Keratinocyte (primary cell): ENCODE results near the gene ARMH2. TPM values are rescaled to one million over a fixed set of nuclear protein-coding genes. Genes with fewer than 3 reads are reported as not detected.

Experiments
- DNase-seq: peaks from one replicate; pipeline ENCODE4 v3.0.0-alpha.2; 2011; ENCODE audit warnings: low read depth, missing footprints, low spot score
- FAIRE-seq: peaks from 2 replicates; lab custom pipeline; 2011; peaks lifted over from hg19 to GRCh38; lab: Jason Lieb, UNC
- H2AFZ ChIP-seq: 2 replicates; pipeline ENCODE4 v1.6.0; 2012; ENCODE audit warnings: low read length, control low read depth, inconsistent platforms; ENCODE audit not compliant: control insufficient read depth
- H3K27ac ChIP-seq: 2 replicates; pipeline ENCODE4 v1.5.1; 2011; ENCODE audit warnings: low read length; ENCODE audit not compliant: control insufficient read depth, insufficient read depth
- H3K27me3 ChIP-seq: 3 replicates; pipeline ENCODE4 v1.6.0; 2011; ENCODE audit warnings: low read length; ENCODE audit not compliant: control insufficient read depth, insufficient read depth; ENCODE audit errors: extremely low read depth
- H3K36me3 ChIP-seq, 2 experiments: 2 replicates in 1 of 2; 3 replicates in 1 of 2; pipeline ENCODE4 v1.5.1; 2011; ENCODE audit warnings: low read length in 2 of 2, mild to moderate bottlenecking in 1 of 2; ENCODE audit not compliant: control insufficient read depth in 2 of 2, insufficient read depth in 2 of 2; ENCODE audit errors: extremely low read depth in 1 of 2
- H3K4me1 ChIP-seq: 3 replicates; pipeline ENCODE4 v1.5.1; 2011; ENCODE audit warnings: low read length; ENCODE audit not compliant: control insufficient read depth, insufficient read depth; ENCODE audit errors: extremely low read depth
- H3K4me2 ChIP-seq: 3 replicates; pipeline ENCODE4 v1.6.0; 2011; ENCODE audit warnings: low read depth, low read length; ENCODE audit not compliant: control insufficient read depth, insufficient read depth; ENCODE audit errors: extremely low read depth
- H3K4me3 ChIP-seq, 3 experiments: fragments of 200-600 bp in 1 of 3; sonication (generic) in 1 of 3; 2 replicates in 2 of 3; 3 replicates in 1 of 3; pipeline ENCODE4 v1.5.1; 2011 to 2016; ENCODE audit warnings: low read length in 3 of 3, mild to moderate bottlenecking in 3 of 3, control low read depth in 2 of 3, inconsistent platforms in 1 of 3, low read depth in 1 of 3, mixed read lengths in 1 of 3, mixed run types in 1 of 3, moderate library complexity in 1 of 3; ENCODE audit not compliant: control insufficient read depth in 2 of 3, insufficient read depth in 2 of 3; ENCODE audit errors: extremely low read depth in 1 of 3
- H3K79me2 ChIP-seq: 2 replicates; pipeline ENCODE4 v1.6.0; 2012; ENCODE audit warnings: low read length; ENCODE audit not compliant: control insufficient read depth, insufficient read depth
- H3K9ac ChIP-seq: 3 replicates; pipeline ENCODE4 v1.6.0; 2011; ENCODE audit warnings: low read length; ENCODE audit not compliant: control insufficient read depth, insufficient read depth; ENCODE audit errors: extremely low read depth
- H3K9me1 ChIP-seq: 3 replicates; pipeline ENCODE4 v1.6.0; 2011; ENCODE audit warnings: low read length; ENCODE audit not compliant: control insufficient read depth, insufficient read depth; ENCODE audit errors: extremely low read depth
- H3K9me3 ChIP-seq: 2 replicates; pipeline ENCODE4 v1.5.1; 2012; ENCODE audit warnings: low read depth, low read length; ENCODE audit not compliant: control insufficient read depth
- H4K20me1 ChIP-seq: 3 replicates; pipeline ENCODE4 v1.6.0; 2011; ENCODE audit warnings: low read length; ENCODE audit not compliant: control insufficient read depth, insufficient read depth; ENCODE audit errors: extremely low read depth
- CTCF ChIP-seq, 3 experiments: IDR thresholded peaks in 1 of 3; conservative IDR thresholded peaks in 1 of 3; optimal IDR thresholded peaks in 1 of 3; 2 replicates in 2 of 3; 3 replicates in 1 of 3; pipeline versions ENCODE3 to v1.5.1; 2011; ENCODE audit warnings: low read length in 3 of 3, mild to moderate bottlenecking in 3 of 3, moderate library complexity in 2 of 3, control low read depth in 1 of 3, inconsistent platforms in 1 of 3; ENCODE audit not compliant: insufficient read depth in 2 of 3; ENCODE audit errors: extremely low read depth in 1 of 3
- EZH2 ChIP-seq: IDR thresholded peaks from one replicate; pipeline ENCODE4 v1.6.1; 2012; ENCODE audit warnings: inconsistent platforms, mild to moderate bottlenecking, low read length, moderate library complexity
- dilution Hi-C: fragments of 300-500 bp; cut with MboI; formaldehyde crosslinking; loops from one replicate; pipeline ENCODE4 v1.7.0; 2020; ENCODE audit warnings: low sequenced_read_pairs; ENCODE audit not compliant: extremely low pct_ligation_motif_present
- polyA plus RNA-seq, 5 experiments: library from polyadenylated mRNA; depleted of rRNA in 3 of 5; stranded (reverse) in 3 of 5; stranded (forward) in 1 of 5; unstranded in 1 of 5; fragments of >200 nt; gene quantifications; 1 replicate in 1 of 5; 2 replicates in 3 of 5; 3 replicates in 1 of 5; pipeline versions ENCODE4 v1.2.1 to v1.2.3, GENCODE V29; 2011 to 2012; ENCODE audit warnings: missing spikeins in 2 of 5, low read depth in 1 of 5, low replicate concordance in 1 of 5

ARMH2 gene
- polyA plus RNA-seq, 1 donor (not counting 4 experiments of a cell fraction or from before 2014, with no cell fraction given) = not detected

DNA sequence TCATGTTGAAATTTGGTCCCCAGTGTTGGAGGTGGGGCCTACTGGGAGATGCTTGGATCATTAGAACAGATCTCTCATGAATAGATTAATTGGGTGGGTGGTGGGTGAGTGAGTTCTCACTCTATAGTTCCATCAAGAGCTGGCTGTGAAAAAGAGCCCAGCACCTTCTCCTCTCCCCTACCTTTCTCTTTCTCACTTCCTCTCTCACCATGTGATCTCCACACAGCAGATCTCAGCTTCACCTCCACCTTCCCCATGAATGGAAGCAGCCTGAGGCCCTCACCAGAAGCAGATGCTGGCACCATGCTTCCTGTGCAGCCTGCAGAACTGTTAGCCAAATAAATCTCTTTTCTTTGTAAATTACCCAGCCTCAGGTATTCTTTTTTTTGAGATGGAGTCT lies 36.9 kb downstream of the ARMH2 start:
- no peak overlapping the region for H3K9ac ChIP-seq
- H3K36me3 ChIP-seq = no peaks in the 10 kb centered on the region
- DNase-seq = no peak
- TF ChIP-seq EZH2 (no peak), CTCF (optimal IDR thresholded peaks at IDR 0.05 in 1 of 3, IDR thresholded peaks at IDR 0.05 in 1 of 3, conservative IDR thresholded peaks at IDR 0.05 in 1 of 3; ENCODE audit: extremely low read depth in 1 of 3, insufficient read depth in 2 of 3, low read length in 3 of 3) (no peak)
- no peaks in the 10 kb centered on the region for H3K79me2 ChIP-seq
- H3K9me1 ChIP-seq = no peaks in the 10 kb centered on the region
- no peak overlapping the region for H3K4me3 ChIP-seq
- H3K27me3 ChIP-seq = no peaks in the 10 kb centered on the region
- H4K20me1 ChIP-seq = no peaks in the 10 kb centered on the region
- FAIRE-seq = no peak
- H3K4me1 ChIP-seq = peaks cover 5% of the 10 kb centered on the region
- H3K4me2 ChIP-seq = no peak overlapping the region
- no peak overlapping the region for H3K27ac ChIP-seq
- H3K9me3 ChIP-seq = no peaks in the 10 kb centered on the region
- H2AFZ ChIP-seq = no peak overlapping the region
- dilution Hi-C loops = no loop called here

GRCh38 chr6:24761193-24761835 lies 37.4 kb downstream of the ARMH2 start:
- no peak overlapping the region for H2AFZ ChIP-seq

More at GRCh38 chr6:24761193-24761835, 37.4 kb downstream of the ARMH2 start:
- Histone ChIP-seq H3K4me3 (no peak overlapping the region), H4K20me1 (no peaks in the 10 kb centered on the region), H3K27ac (no peak overlapping the region), H3K36me3 (no peaks in the 10 kb centered on the region), H3K4me1 (peaks cover 5% of the 10 kb centered on the region), H3K9me3 (no peaks in the 10 kb centered on the region), H3K4me2 (no peak overlapping the region), H3K9ac (no peak overlapping the region), H3K27me3 (no peaks in the 10 kb centered on the region), H3K9me1 (no peaks in the 10 kb centered on the region), H3K79me2 (no peaks in the 10 kb centered on the region)
- FAIRE-seq (no peak), DNase-seq (no peak)
- TF ChIP-seq EZH2 (no peak), CTCF (optimal IDR thresholded peaks at IDR 0.05 in 1 of 3, IDR thresholded peaks at IDR 0.05 in 1 of 3, conservative IDR thresholded peaks at IDR 0.05 in 1 of 3; ENCODE audit: extremely low read depth in 1 of 3, insufficient read depth in 2 of 3, low read length in 3 of 3) (no peak)
- dilution Hi-C loops = no loop called here
